MCF 10A (cell line): Measurements from ENCODE around the gene CAMK1D. TPM values are rescaled to one million over a fixed set of nuclear protein-coding genes. Genes with fewer than 3 reads are reported as not detected.
A peak's percentile ranks its signal among the peaks of the same experiment; 100 is the strongest.

Experiments used
- BruUV-seq: library from RNA; stranded (reverse); fragments of 400-500 nt; replicated peaks from 2 replicates; lab custom pipeline; 2021; lab: Mats Ljungman, UMichigan
- CTCF ChIA-PET: fragments of 300-600 bp; sonication (Branson Sonifier 250); formaldehyde crosslinking; extraction: SDS; loops from one replicate; lab custom pipeline; 2021; ENCODE audit warnings: antibody characterized with exemption, inconsistent platforms; lab: Yijun Ruan, JAX
- POLR2A ChIA-PET: fragments of 300-600, 350-650 bp; sonication (Branson Sonifier 250); formaldehyde crosslinking; extraction: SDS; loops from one replicate; lab custom pipeline; 2020; ENCODE audit warnings: antibody characterized with exemption, inconsistent platforms; lab: Yijun Ruan, JAX
- DNase-seq: peaks from one replicate; pipeline ENCODE4 v3.0.0-alpha.2; 2018; ENCODE audit not compliant: unreplicated experiment
- H3K27ac Mint-ChIP-seq: one replicate; pipeline ENCODE4 v1.8.0; 2022; ENCODE audit warnings: mild to moderate bottlenecking, low read depth, mixed read lengths; ENCODE audit not compliant: unreplicated experiment
- H3K27me3 Mint-ChIP-seq: one replicate; pipeline ENCODE4 v1.8.0; 2022; ENCODE audit warnings: mixed read lengths; ENCODE audit not compliant: insufficient read depth, unreplicated experiment
- H3K36me3 Mint-ChIP-seq: one replicate; pipeline ENCODE4 v1.8.0; 2022; ENCODE audit warnings: mild to moderate bottlenecking, moderate library complexity, mixed read lengths; ENCODE audit not compliant: insufficient read depth, unreplicated experiment
- H3K4me1 Mint-ChIP-seq: one replicate; pipeline ENCODE4 v1.8.0; 2022; ENCODE audit warnings: mixed read lengths; ENCODE audit not compliant: insufficient read depth, unreplicated experiment
- H3K4me3 Mint-ChIP-seq: one replicate; pipeline ENCODE4 v1.8.0; 2022; ENCODE audit warnings: mild to moderate bottlenecking, moderate library complexity, mixed read lengths; ENCODE audit not compliant: unreplicated experiment
- H3K9me3 Mint-ChIP-seq: one replicate; pipeline ENCODE4 v1.8.0; 2022; ENCODE audit warnings: mixed read lengths; ENCODE audit not compliant: unreplicated experiment
- intact Hi-C: fragments of 100-400 bp; cut with micrococcal nuclease; formaldehyde crosslinking; loops from 2 replicates; pipeline ENCODE4 v1.14.1; 2022
- total RNA-seq: library from RNA; stranded (reverse); gene quantifications from 2 replicates; pipeline ENCODE4 v1.2.3, GENCODE V29; 2022
- TF ChIP-seq, protein P1 (sequence below): fragments of 200-600 bp; IDR thresholded peaks from one replicate; pipeline ENCODE4 v1.8.0; 2022; ENCODE audit warnings: antibody characterized with exemption, mild to moderate bottlenecking; ENCODE audit not compliant: unreplicated experiment

The CAMK1D gene
- total RNA-seq, 1 experiment from 2014 or later: 1.7 TPM

DNA sequence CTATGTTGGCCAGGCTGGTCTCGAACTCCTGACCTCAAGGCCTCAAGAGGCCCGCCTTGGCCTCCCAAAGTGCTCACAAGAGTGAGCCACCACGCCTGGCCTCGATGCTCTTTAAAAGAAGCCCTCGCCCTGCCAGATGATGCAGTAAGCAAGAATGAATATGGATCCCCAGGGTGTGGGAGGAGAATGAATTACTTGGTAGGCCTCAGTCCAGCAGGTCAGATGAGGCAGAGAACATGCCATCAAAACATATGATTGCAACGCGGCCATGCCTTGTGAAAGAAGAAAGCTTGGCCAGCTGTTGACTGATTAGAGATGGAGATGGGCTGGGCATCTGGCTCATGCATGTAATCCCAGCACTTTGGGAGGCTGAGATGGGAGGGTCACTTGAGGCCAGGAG, 68.7 kb downstream of the CAMK1D start:
- no TSS peak for BruUV-seq
- no peak overlapping the region for H3K4me3 Mint-ChIP-seq
- TF ChIP-seq, protein P1, sequence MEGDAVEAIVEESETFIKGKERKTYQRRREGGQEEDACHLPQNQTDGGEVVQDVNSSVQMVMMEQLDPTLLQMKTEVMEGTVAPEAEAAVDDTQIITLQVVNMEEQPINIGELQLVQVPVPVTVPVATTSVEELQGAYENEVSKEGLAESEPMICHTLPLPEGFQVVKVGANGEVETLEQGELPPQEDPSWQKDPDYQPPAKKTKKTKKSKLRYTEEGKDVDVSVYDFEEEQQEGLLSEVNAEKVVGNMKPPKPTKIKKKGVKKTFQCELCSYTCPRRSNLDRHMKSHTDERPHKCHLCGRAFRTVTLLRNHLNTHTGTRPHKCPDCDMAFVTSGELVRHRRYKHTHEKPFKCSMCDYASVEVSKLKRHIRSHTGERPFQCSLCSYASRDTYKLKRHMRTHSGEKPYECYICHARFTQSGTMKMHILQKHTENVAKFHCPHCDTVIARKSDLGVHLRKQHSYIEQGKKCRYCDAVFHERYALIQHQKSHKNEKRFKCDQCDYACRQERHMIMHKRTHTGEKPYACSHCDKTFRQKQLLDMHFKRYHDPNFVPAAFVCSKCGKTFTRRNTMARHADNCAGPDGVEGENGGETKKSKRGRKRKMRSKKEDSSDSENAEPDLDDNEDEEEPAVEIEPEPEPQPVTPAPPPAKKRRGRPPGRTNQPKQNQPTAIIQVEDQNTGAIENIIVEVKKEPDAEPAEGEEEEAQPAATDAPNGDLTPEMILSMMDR: no peak
- H3K27ac Mint-ChIP-seq: no peak overlapping the region
- peaks cover 8% of the 10 kb centered on the region for H3K9me3 Mint-ChIP-seq
- intact Hi-C loops: no loop called here
- POLR2A ChIA-PET: no interaction called here
- CTCF ChIA-PET: no interaction called here
- no peaks in the 10 kb centered on the region for H3K27me3 Mint-ChIP-seq
- DNase-seq: no peak
- H3K4me1 Mint-ChIP-seq: peaks cover 17% of the 10 kb centered on the region
- no peaks in the 10 kb centered on the region for H3K36me3 Mint-ChIP-seq

DNA sequence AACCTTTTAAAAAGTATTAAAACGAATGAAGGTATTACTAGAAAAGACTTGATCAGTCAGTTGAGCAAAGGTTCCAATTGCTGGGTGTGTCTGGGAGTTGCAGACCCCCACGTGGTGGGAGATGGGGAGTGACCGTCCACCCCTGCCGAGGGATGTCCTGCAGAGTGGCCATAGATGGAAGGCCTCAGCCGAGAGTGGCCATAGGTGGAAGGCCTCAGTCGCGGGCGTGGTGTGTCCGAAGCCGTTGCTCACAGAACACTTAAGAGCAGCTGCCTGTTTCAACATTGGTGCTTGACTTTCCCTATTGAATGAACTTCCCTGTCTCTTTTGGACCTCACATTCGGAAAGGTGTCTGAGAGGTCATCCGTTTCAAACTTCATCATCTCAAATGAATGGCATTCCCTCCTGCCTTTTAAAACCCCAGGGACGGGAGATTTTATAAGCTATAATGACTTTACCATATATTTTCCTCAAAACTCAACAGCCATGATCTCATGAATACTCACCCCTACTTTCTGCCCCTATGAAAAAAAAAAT, 69.4 kb downstream of the CAMK1D start:
- no peak for DNase-seq
- no TSS peak for BruUV-seq
- H3K9me3 Mint-ChIP-seq: no peaks in the 10 kb centered on the region
- intact Hi-C loops: no loop called here
- ChIA-PET CTCF (no interaction called here), POLR2A (interaction anchor here (1.1 kb wide), 1 partner anchor 14 kb away, joined by 3 read pairs; no protein-coding TSS in a partner anchor)
- TF ChIP-seq, protein P1: no peak
- no peaks in the 10 kb centered on the region for H3K36me3 Mint-ChIP-seq
- peak overlapping the region; percentile 84 for H3K27ac Mint-ChIP-seq
- no peak overlapping the region for H3K4me3 Mint-ChIP-seq
- peaks cover 17% of the 10 kb centered on the region for H3K4me1 Mint-ChIP-seq
- H3K27me3 Mint-ChIP-seq: no peaks in the 10 kb centered on the region

DNA sequence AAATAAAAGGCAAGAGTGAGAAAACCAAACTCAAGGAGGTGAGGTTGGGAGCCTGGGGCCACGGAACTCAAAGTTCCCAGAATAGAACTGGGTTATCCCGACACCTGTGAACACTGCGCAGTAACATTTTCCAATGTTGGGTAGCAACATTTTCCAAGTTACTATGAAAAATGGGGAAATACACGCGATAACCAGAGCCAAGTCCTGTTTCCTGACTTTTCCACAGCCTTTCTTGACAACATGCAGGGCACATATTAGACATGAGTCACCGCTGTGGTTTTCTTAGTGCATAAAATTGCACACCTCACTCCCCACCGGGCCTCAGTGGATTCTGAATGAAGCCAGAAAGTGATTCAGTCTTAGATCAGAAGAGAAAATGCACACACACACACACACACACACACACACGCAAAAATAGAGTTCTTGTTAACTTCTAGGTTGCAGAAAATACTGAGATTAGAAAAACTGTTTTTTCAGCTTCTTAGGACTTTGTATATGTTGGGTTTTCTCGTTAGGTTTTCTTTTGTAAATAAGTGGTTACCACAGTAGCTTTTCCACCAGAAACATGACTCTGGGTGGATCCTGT, 70.0 kb downstream of the CAMK1D start:
- intact Hi-C loops: no loop called here
- TF ChIP-seq, protein P1: no peak
- Mint-ChIP-seq H3K27me3 (no peaks in the 10 kb centered on the region), H3K4me3 (peak overlapping the region; percentile 6), H3K36me3 (no peaks in the 10 kb centered on the region), H3K4me1 (peaks cover 17% of the 10 kb centered on the region), H3K27ac (peak overlapping the region; percentile 84), H3K9me3 (no peaks in the 10 kb centered on the region)
- POLR2A ChIA-PET: interaction anchor here (0.8 to 1.1 kb wide), 3 partner anchors 15 to 285 kb away, joined by 3 read pairs; no protein-coding TSS in a partner anchor
- CTCF ChIA-PET: interaction anchor here (0.6 to 1.0 kb wide), 4 partner anchors 155 to 469 kb away, joined by 3 read pairs; no protein-coding TSS in a partner anchor
- BruUV-seq: no TSS peak
- DNase-seq: peak; percentile 91

DNA sequence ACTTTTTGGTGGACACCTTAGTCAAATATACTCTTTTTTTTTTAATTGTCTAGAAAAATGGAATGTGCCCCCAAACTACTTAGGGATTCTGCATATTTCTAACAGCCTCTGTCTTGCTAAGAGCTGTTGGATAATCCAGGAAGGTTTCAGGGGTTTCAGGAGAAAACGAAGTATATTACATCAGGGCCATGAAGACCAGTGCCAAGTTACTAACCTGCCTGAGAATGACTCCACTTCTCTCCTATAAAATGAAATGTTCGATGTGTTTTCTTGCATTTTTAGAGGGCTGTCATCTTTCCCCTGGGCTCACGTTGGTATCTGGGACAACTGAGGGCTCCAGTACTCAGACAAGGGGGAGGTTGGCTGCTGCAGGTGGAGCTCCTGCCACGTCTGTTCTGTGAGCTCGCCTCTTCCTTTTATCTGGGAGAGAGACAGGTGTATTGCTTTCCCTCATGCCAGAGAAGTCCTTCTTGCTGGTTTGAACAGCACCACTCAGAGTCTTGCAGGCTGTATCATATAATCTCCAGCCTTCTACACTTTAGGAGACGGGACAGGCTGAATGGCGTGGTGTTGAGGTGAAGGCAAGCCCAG, 71.3 kb downstream of the CAMK1D start:
- TF ChIP-seq, protein P1: no peak
- H3K36me3 Mint-ChIP-seq: no peaks in the 10 kb centered on the region
- H3K4me3 Mint-ChIP-seq: no peak overlapping the region
- peaks cover 17% of the 10 kb centered on the region for H3K4me1 Mint-ChIP-seq
- no peak overlapping the region for H3K27ac Mint-ChIP-seq
- no TSS peak for BruUV-seq
- no peaks in the 10 kb centered on the region for H3K27me3 Mint-ChIP-seq
- no peaks in the 10 kb centered on the region for H3K9me3 Mint-ChIP-seq
- intact Hi-C loops: no loop called here
- ChIA-PET POLR2A (interaction anchor here (0.6 to 1.1 kb wide), 3 partner anchors 154 to 284 kb away, joined by 3 read pairs; no protein-coding TSS in a partner anchor), CTCF (interaction anchor here (0.6 to 1.2 kb wide), 3 partner anchors 23 to 290 kb away, joined by 3 read pairs; no protein-coding TSS in a partner anchor)
- DNase-seq: no peak
